D721Med (cell line): ENCODE data around the gene KRTAP12-2.

ENCODE experiments used
- DNase-seq: peaks from one replicate; pipeline ENCODE4 v3.0.0; 2011; ENCODE audit warnings: low spot score; ENCODE audit not compliant: insufficient read length
- FAIRE-seq: peaks from 2 replicates; lab custom pipeline; 2011; peaks lifted over from hg19 to GRCh38; lab: Jason Lieb, UNC
- TF ChIP-seq, protein P1 (sequence below): IDR thresholded peaks from 2 replicates; pipeline ENCODE4 v1.5.1; 2012; ENCODE audit warnings: mild to moderate bottlenecking, control low read depth; ENCODE audit not compliant: insufficient read depth; ENCODE audit errors: missing control alignments

The KRTAP12-2 gene

DNA sequence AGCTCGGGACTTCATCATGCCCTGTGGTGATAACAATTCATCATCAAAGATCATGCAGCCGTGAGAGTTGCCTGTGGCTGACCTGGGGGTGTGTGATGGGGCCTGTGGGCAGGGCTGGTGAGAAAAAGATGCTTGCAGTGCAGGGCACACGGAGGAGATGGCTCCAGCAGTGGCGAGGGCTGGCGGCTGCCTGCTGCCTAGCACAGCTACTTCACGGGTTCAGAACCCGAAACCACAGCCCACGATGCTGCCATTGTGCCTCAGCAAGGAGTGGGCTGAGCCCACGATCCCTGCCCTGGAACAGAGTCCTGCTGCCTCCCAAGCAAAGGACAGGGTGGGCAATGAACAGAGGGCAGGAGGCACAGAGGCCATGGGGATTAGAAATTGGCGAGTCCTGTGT, 40.5 kb downstream of the KRTAP12-2 start:
- TF ChIP-seq, protein P1, sequence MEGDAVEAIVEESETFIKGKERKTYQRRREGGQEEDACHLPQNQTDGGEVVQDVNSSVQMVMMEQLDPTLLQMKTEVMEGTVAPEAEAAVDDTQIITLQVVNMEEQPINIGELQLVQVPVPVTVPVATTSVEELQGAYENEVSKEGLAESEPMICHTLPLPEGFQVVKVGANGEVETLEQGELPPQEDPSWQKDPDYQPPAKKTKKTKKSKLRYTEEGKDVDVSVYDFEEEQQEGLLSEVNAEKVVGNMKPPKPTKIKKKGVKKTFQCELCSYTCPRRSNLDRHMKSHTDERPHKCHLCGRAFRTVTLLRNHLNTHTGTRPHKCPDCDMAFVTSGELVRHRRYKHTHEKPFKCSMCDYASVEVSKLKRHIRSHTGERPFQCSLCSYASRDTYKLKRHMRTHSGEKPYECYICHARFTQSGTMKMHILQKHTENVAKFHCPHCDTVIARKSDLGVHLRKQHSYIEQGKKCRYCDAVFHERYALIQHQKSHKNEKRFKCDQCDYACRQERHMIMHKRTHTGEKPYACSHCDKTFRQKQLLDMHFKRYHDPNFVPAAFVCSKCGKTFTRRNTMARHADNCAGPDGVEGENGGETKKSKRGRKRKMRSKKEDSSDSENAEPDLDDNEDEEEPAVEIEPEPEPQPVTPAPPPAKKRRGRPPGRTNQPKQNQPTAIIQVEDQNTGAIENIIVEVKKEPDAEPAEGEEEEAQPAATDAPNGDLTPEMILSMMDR, result no peak
- FAIRE-seq (no peak), DNase-seq (no peak)

DNA sequence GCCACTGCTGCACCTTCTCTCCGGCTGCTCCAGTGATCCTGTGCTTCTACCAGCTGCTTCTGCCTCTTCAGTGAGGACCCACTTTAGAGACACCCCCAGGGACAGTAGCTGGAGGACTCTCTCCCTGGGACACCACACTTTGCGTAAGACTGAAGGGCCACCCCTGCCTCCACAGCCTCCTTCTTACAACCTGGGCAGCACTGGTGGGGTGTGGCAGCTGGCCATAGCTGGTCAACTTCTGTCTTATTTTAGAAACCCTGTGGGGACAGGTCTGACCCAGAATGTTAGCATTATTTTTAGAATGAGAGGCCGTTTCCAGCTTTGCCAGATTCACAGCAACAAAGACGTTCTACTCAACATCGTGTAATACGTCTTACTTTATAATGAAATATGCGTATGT, 41.0 kb downstream of the KRTAP12-2 start:
- FAIRE-seq (no peak), DNase-seq (no peak)
- TF ChIP-seq, protein P1, result no peak

DNA sequence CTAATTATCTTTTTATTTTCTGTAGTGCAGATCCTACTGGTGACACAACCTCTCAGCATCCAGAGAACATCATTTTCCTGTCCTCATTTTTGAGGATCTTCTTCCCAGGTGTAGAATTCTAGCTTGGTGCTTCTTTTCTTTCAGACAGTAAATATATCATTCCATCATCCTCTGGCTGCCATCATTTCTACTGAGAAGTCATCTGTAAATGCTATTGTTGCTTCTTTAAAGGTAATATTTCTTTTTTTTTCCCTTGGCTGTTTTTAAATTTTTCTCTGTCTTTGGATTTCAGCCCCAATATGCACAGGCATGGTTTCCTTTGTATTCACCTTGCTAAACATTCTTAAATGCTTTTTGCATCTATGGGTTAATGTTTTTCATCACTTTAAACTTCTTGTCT, 43.2 kb downstream of the KRTAP12-2 start:
- DNase-seq (no peak), FAIRE-seq (no peak)
- TF ChIP-seq, protein P1, result no peak

DNA sequence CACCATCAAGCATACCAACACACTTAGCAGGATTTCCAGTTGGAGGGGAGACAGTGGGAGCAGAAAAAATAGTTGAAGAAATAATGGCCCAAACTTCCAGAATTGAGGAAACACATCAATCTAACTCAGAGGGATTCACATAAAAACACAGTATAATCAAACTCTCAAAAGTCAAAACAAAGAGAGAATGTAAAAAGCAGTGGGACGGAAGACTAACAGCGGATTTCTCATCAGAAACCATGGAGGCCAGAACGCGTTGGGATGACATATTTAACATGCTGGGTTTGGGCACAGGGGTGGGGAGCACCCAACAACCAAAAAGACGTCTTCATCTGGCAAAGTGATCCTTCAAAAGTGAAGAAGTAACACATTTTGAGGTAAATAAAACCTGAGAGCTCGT, 46.8 kb downstream of the KRTAP12-2 start:
- TF ChIP-seq, protein P1, result no peak
- FAIRE-seq (no peak), DNase-seq (no peak)

DNA sequence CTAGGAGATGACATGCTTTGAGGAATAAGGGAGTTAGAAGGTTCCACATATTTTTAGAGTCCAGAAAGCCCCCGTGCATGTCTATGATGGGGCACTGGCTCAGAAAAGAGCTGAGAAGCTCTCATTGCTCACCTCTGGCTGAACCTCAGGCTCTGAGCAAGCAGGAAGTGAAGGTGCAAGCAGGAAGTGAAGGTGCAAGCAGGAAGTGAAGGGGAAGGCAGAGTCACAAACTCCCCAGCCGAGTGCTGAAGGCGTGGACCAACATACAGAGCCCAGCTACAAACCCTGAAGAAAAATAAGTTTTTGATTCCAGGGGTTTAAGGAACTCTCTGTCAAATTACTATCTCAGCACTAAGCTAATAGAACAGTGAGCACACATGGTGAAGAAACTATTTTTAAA, 47.8 kb downstream of the KRTAP12-2 start:
- DNase-seq, result no peak
- TF ChIP-seq, protein P1, result no peak
- FAIRE-seq, result no peak

DNA sequence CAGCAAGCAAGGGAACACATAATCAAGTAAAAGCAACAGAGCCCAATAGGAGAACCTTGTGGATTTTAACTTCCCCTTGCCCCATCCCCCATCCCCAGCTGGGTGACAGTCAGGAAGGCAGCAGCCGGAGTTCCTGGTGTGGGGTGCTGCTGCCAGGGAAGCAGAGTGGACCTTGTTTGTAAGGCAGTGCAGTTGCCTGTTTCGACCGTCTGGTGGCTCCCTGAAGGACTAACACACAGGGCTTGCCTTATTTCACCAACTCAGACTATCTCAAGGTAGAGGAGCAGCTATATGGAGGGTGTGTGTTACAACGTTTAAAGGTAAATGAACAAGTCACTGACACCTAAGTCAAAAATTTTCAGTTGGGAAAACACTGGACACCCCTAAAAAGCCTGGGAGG, 48.2 kb downstream of the KRTAP12-2 start:
- DNase-seq, result no peak
- TF ChIP-seq, protein P1, result peak; percentile 8
- FAIRE-seq, result no peak

DNA sequence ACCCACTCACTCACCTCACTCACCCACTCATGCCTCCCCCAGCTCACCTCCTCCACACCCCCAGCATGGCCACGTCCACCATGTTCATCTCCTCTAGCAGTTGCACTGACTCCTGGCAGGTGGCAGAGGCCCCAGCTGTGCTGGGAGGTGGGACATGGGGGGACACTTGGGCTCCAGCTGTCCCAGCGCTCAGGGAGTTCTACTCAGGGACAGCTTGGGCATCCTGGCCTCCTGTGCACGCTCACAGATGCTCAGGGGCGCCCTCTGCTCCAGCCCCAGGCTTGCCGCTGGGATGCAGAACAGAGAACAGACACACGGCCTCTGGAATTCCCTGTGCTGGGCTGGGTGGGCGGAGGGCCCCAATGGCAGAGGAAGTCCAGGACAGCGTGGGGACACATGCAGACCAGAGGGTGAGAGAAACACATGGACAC, 49.6 kb downstream of the KRTAP12-2 start:
- FAIRE-seq (no peak), DNase-seq (no peak)
- TF ChIP-seq, protein P1, result no peak
